UCSD-AML1 (cell line): ENCODE data around the gene BACH2.
"Not testable (repeated sequence)": the region's sequence is repeated elsewhere in the genome, so short reads cannot be mapped to it uniquely, and the experiment has no call there.

Source experiments
- DNase-seq: peaks from one replicate; lab custom pipeline; 2025; ENCODE audit not compliant: unreplicated experiment; lab: John Stamatoyannopoulos, UW

BACH2 gene

GRCh38 chr6:90076511-90077415 is 219.9 kb downstream of the BACH2 start:
- no peak for DNase-seq

DNA sequence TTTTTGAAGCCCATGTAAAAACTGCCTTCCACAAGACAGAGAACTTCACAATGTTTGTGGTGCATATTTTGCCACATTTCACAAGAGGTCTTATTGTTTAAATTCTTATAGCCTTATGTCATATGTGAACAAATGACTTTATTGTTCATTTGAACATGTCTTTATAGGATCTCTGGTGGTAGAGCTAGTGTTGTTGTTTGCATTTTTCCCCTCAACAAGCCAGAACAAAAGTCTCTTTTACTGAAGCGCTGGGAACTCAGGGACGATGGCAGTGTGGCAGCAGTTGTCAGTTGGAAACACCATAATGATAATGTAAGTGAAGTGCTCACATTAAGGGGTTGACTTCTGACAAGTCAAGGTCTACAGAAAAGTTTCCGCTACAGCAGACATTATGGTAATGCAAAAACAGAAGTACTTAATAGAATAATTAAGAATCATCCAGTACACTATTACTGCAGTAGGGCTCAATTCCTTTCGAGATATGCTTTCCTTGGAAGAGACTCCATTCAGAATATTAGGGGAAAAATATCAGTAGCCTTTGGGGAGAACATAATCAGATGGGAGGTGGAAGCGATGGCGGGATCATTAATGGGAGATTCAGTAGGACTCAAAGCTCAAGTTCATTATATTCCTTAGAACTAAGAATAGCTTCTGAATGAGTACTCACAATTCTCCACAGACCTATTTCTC is 222.3 kb downstream of the BACH2 start:
- DNase-seq = no peak

GRCh38 chr6:90072935-90073464 is 223.6 kb downstream of the BACH2 start:
- DNase-seq = no peak

GRCh38 chr6:90072501-90072900 is 224.1 kb downstream of the BACH2 start:
- DNase-seq = no peak

DNA sequence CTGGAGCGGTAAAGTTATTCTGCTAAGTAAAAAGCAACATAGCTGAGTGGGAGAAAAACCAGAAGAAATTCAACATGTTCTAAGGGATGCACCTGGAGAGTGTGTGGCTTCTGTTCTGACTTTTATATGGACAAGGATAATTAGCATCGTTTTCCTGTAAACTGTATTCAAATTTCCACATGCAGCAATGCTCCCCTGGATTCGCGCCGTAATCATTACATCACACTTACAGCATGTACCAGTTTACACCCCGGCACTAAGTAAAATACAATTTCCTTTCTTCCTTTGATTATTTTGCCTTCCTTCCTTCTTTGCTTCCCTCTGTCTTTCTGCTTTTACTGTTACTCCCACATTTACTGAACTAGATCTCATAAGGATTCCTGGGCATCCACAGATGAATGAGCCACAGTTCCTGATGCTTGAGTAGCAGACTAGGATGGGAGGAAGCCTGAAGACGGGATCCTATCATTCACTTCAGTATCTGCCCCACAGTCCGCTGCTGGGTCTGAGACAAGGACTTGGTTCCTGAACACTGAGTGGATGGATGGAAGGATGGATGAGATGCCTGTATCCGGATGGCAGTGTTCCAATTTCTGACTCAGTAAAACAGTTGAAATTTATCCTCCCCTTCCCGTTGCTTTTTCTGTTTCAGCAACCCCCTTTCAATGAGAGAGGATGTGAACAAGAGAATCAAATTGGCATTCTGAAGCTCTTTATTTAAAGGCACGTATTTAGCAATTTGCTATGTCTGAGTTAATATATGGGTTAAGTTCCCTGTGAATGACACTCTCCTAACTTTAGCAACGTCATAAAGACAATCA is 227.7 kb downstream of the BACH2 start:
- no peak for DNase-seq

- DNase-seq = no peak
Measured at GRCh38 chr6:90068264-90068663, 228.4 kb downstream of the BACH2 start.

GRCh38 chr6:90066697-90067096 is 229.9 kb downstream of the BACH2 start:
- DNase-seq = no peak

DNA sequence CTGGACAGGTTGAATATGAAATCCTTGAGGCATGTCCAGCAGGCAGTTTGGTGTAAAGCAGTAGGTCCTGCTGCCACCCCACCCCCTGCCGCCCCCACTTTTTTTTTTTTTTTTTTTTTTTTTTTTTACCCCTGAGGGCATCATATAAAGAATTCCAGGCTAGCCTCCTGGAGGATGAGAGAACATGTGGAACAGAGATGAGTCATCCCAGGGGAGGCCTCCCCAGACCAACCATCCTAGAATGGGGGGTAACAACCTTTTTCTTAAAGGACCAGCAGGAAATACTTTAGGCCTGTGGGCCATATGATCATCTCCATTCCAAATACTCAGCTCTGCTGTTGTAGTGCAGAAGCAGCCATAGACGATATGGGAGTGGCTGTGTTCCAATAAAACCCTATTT is 231.5 kb downstream of the BACH2 start:
- DNase-seq = no peak

GRCh38 chr6:90062667-90063066 is 234.0 kb downstream of the BACH2 start:
- no peak for DNase-seq

GRCh38 chr6:90062051-90062450 is 234.6 kb downstream of the BACH2 start:
- no peak for DNase-seq

- not testable (repeated sequence) for DNase-seq
Measured at GRCh38 chr6:90059178-90059577, 237.5 kb downstream of the BACH2 start.

GRCh38 chr6:90055924-90056323 is 240.7 kb downstream of the BACH2 start:
- DNase-seq = not testable (repeated sequence)

GRCh38 chr6:90054193-90054592 is 242.4 kb downstream of the BACH2 start:
- DNase-seq = not testable (repeated sequence)

- no peak for DNase-seq
Measured at GRCh38 chr6:90053614-90054013, 243.0 kb downstream of the BACH2 start.

- DNase-seq = no peak
Measured at GRCh38 chr6:90049295-90049694, 247.3 kb downstream of the BACH2 start.

DNA sequence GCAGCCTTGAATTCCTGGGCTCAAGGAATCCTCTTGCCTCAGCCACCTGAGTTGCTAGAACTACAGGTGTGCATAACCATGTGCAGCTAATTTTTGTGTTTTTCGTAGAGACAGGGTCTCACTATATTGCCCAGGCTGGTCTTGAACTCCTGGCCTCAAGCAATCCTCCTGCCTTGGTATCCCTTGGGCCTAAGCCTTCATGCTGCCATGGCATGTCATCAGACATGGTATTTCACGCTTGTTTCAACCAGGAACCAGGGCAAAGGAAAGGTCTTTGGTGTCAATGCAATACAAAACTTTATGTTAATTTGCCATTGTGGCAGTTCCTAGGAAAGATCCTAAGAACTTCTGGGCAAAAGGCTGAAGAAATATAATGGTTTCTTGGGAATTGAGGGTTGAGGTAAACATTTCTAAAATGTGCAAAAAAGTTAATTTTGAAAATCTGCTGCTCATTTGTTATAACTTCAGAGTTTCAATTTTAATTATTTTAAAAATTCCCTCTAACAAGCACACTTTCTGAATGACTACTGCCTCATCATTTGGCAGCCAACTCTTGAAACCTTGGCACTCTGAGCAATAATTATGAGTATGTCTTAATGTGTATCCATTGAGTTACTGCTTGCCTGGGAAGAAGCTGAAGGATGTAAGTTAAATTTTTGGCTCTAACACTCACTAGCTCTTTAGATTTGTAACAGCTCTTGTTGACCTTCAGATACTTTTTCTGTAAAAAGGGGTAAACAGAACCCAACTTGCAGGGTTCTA is 248.3 kb downstream of the BACH2 start:
- no peak for DNase-seq

DNA sequence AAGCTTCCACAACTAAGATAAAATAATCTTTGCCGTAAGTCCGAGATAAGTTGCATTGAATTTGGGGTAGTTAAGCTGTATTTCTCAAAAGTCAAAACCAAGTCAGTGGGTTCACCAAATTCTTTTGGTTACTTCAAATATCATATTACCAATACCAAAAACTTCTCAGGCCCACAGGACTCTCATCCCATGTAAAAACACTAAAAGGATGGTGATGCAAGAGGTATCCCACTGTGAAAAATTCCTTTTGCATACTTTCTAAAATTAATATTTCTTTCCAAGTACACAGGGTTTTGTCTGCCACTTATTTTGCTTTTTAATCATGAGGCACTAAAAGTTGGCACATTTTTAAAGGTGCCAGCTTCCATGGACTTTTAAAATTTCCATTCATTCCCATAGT is 251.1 kb downstream of the BACH2 start:
- DNase-seq = no peak

- DNase-seq = no peak
Measured at GRCh38 chr6:90044833-90045381, 251.7 kb downstream of the BACH2 start.

GRCh38 chr6:90044182-90044832 is 252.3 kb downstream of the BACH2 start:
- DNase-seq = no peak

DNA sequence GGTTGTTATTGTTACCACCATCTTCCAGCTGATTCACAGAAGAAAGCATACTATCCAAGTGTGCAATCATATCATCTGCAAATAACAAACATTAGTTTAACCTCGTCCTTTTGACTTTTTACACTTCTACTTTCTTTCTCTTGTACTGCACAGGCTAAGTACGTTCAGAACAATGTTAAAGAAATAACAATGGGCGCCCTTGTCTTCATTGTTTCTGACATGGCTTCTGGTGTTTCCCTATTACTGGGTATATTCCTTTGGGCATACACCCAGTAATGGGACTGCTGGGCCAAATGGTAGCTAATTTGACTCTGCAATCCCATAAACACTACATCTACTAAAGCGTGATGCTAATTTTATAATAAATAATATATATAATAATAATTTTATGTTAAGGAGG is 255.7 kb downstream of the BACH2 start:
- no peak for DNase-seq
